GM19438 (cell line): ENCODE results near the gene TNNC2.
"Not testable (repeated sequence)": the region's sequence is repeated elsewhere in the genome, so short reads cannot be mapped to it uniquely, and the experiment has no call there.

Experiments used
- ATAC-seq: cut with Tn5 transposase; IDR thresholded peaks from one replicate; pipeline ENCODE4 v1.9.1; 2021; ENCODE audit warnings: low read depth; ENCODE audit not compliant: unreplicated experiment

The TNNC2 gene

GRCh38 chr20:45850238-45850637, 23.1 kb upstream of the TNNC2 start:
- ATAC-seq, result no peak

- no peak for ATAC-seq
These were observed 22.0 kb upstream of the TNNC2 start for GRCh38 chr20:45848969-45849582.

GRCh38 chr20:45848421-45848820, 21.3 kb upstream of the TNNC2 start:
- ATAC-seq, result no peak

GRCh38 chr20:45845452-45845851, 18.3 kb upstream of the TNNC2 start:
- no peak for ATAC-seq

GRCh38 chr20:45843506-45843905, 16.4 kb upstream of the TNNC2 start:
- no peak for ATAC-seq

- ATAC-seq, result no peak
These were observed 15.2 kb upstream of the TNNC2 start for GRCh38 chr20:45842169-45842812.

GRCh38 chr20:45841407-45842129, 14.5 kb upstream of the TNNC2 start:
- no peak for ATAC-seq

GRCh38 chr20:45840700-45841198, 13.6 kb upstream of the TNNC2 start:
- ATAC-seq, result no peak

- no peak for ATAC-seq
These were observed 9.7 kb upstream of the TNNC2 start for GRCh38 chr20:45836841-45837240.

GRCh38 chr20:45835825-45836224, 8.7 kb upstream of the TNNC2 start:
- no peak for ATAC-seq

GRCh38 chr20:45835329-45835765, 8.2 kb upstream of the TNNC2 start:
- no peak for ATAC-seq

GRCh38 chr20:45834797-45835161, 7.7 kb upstream of the TNNC2 start:
- no peak for ATAC-seq

GRCh38 chr20:45833883-45834796, 7.0 kb upstream of the TNNC2 start:
- peak; percentile 38 for ATAC-seq

- peak; percentile 62 for ATAC-seq
These were observed 6.1 kb upstream of the TNNC2 start, which contains the start of gene SNX21 for GRCh38 chr20:45833030-45833882. Gene SNX21 (plus strand): TSS chr20:45833799. CDS start chr20:45833920, 121 bp downstream.

- ATAC-seq, result no peak
These were observed 5.5 kb upstream of the TNNC2 start for GRCh38 chr20:45832619-45833018.

GRCh38 chr20:45829673-45830106, 2.6 kb upstream of the TNNC2 start:
- not testable (repeated sequence) for ATAC-seq

- ATAC-seq, result no peak
These were observed 1.5 kb upstream of the TNNC2 start for GRCh38 chr20:45828589-45828988.

- no peak for ATAC-seq
These were observed 600 bp upstream of the TNNC2 start for GRCh38 chr20:45827712-45828111.

- no peak for ATAC-seq
These were observed 612 bp downstream of the TNNC2 start for GRCh38 chr20:45826381-45827019.
